ENCODE data around the gene SYS1.

The SYS1 gene

DNA sequence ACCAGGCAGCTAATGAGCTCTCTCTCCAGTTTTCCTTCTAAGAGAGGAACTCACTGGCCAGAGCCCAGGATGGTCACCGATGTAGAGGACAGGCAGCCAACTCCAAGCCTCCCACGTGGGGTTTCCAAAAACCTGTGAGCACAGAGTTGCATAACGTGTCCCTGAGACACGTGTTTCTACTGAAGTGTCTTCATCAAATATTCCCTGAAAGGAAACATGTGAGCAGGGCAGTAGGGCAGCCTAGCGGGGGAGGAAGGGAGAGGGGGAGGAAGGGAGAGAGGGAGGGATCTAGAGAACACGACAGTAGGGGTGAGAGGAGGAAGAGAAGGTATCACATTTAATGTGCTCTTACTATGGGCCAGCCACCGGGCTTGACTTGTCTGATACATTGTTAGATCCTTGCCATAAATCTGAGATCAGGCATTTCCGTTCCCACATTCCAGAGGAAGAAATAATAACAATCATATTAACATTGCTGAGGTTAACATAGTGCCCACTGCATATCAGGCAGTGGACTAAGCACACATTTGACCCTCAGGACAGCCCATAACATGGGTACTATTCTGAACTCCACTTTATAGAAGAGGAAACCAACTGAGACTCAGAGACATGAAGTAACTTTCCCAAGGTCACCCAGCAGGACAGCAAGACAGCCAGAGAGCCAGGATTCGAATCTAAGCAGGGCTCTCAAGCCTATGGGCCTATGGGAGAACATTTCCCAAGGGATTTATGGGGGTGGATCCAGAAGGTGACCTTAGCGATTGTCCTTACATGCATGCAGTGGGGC lies 4.5 kb upstream of the SYS1 start:
- no peak for FAIRE-seq

DNA sequence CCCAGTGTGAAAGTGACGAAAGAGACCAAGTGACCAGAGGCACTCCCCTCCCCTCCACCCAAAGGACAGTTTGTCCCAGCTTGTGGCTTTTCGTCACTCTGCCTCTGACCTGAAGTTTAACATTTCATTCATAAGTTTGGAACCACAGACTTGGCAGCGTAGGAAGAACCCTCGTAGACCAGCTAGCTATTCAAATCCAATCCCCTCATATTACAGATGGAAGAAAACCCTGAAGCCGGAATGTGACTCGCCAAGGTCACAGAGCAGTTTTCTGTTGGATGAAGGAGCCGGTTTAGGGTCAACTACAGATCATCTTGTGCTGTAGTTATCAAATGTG lies 3.9 kb upstream of the SYS1 start:
- no peak for FAIRE-seq

DNA sequence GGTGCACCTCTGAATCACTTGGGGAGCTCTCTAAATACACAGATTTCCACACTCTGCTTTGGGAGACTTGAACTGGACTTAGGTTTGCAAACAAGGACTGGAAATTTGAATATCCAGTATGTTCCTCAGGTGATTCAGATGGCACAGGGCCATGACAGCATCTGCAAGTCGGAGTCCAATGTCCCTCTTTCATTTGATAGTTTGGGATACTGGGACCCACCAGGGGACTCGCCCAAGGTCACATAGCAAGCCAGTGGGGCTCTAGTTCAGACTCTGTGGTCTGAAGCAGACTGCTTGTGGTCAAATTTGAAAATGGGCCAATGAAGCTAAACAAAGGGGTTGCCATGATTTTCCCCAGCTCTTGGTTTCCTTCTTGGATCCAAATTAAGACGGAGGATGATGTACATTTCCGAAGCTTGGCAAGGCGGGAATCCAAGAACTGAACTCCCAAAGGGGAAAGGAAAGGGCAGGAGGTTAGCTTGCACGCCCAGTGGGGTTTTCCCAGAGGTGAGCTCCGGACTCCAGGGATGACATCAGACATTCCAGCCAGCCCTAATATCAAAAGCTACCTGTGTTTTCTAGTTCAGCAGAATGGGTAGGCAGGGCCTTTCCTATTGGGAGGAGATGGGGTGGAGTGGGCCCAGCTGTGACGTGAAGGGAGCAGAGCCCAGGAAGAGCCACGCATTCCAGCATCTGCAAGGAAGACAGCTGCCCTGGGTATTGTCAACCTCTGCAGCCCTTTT lies 3.4 kb upstream of the SYS1 start:
- no peak for FAIRE-seq

DNA sequence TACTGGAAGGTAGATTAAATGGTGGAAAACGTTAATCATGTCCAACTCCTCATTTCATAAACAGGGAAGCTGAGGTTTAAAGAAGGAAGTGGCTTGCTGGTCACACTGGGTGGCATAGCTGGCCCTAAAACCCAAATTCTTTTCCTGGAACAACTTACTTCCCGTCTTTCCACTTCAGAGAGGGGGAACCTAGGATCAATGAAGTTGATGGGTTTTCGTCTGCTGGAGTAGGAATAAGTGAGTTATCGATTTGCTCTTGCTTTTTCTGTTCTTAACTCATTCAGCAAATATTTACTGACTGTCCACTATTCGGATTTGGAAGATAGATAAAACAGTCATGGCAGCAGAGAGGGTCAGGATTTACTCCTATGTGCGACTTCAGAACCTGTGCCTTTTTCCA lies 1.2 kb upstream of the SYS1 start:
- no peak for FAIRE-seq

DNA sequence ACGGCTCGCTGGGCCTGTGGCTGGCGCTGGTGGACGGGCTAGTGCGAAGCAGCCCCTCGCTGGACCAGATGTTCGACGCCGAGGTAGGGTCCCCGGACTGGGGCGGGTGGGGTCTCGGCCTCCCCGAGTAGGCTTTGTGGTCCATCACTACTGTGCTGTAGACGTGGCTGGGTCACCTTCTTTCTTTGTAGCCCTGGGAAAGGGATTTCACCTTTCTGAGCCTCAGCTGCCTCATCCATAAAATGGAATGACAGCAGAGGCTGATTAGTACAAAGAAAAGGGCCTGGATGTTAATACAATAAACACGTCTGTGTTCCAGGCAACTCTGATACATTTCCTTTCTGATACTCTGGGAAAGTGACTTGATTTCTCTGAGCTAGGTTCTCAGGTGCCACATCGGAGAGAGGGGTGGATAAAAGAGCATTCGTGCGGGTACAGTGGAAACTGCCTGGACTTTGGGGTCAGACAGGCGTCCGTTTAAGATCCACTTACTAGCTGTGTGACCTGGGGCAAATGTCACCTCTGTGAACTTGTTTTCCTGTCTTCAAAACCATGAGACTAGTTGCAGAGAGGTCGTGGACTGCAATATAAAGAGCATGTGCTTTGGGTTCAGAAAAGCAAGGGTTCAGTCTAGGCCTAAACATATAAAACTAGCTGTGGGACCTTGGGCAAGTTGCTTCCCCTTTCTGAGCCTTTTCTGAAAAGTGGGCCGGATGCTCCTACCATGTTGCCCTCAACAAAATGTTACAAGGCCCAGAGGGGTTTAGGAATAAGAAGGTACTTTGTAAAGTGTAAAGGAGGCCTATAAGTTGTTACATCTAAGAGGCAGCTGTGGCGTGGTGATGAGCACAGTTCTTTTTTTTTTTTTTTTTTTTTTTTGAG lies 896 bp downstream of the SYS1 start:
- FAIRE-seq, result no peak

DNA sequence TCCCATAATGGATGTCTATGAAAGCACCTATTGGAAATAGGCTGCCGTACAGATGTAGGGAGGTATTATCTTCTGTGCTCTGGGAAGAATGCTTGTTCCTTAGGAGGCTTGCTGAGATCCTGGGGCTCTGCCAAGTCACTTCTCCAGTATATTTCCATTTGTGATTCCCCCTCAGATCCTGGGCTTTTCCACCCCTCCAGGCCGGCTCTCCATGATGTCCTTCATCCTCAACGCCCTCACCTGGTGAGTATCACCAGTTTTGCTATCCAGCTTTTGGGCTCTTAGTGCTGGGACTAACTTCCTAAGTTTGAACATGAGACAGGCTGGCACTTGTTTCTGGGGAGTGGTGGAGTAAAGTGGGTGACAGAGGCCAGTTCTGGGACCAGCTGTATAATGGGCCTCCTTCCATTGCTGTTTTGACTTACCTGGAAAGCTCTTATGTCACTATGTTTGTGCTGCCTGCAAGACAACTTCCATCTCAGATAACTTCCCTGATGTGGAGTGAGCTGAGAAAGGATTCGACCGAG lies 2.6 kb downstream of the SYS1 start:
- no peak for FAIRE-seq

DNA sequence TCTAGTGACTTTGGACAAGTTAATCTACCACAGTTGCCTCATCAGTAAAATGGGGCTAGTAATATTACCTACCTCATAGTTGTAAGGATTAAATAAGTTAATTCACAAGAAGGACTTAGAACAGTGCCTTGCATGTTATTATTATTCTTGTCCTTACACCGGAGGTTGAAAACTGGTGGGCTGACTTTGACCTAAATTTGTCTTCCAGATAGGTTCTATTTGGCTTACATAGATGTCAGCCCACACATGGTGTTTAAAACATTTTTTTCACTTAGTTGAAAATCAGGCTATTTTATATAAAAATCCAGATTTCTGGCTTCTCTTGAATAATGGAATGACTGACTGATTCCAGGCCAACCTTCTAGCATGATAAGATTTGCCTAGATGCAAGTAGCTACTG lies 3.2 kb downstream of the SYS1 start:
- FAIRE-seq, result no peak

DNA sequence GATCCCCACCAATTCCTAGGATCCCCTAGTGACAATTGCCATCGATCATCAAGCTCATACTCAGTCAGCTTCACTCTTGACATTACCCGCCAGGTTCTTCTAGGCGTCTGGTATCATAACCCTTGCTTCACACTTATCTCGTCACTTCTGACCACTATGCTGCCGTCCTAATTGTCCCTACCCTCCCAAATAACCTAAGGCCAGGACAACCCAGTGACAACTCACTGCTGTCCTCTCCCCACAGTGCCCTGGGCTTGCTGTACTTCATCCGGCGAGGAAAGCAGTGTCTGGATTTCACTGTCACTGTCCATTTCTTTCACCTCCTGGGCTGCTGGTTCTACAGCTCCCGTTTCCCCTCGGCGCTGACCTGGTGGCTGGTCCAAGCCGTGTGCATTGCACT lies 3.7 kb downstream of the SYS1 start:
- no peak for FAIRE-seq

DNA sequence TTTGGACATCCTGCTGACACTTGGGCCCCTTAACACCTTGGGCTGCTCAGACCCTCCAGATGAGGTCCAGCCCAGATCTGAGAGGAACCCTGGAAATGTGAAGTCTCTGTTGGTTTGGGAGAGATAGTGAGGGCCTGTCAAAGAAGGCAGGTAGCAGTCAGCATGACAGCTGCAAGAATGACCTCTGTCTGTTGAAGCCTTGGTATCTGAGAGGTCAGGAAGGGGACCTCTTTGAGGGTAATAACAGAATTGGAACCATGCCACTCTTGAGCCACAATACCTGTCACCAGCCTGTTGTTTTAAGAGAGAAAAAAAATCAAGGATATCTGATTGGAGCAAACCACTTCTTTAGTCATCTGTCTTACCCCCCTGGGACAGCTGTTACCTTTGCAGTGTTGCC lies 4.2 kb downstream of the SYS1 start:
- no peak for FAIRE-seq

DNA sequence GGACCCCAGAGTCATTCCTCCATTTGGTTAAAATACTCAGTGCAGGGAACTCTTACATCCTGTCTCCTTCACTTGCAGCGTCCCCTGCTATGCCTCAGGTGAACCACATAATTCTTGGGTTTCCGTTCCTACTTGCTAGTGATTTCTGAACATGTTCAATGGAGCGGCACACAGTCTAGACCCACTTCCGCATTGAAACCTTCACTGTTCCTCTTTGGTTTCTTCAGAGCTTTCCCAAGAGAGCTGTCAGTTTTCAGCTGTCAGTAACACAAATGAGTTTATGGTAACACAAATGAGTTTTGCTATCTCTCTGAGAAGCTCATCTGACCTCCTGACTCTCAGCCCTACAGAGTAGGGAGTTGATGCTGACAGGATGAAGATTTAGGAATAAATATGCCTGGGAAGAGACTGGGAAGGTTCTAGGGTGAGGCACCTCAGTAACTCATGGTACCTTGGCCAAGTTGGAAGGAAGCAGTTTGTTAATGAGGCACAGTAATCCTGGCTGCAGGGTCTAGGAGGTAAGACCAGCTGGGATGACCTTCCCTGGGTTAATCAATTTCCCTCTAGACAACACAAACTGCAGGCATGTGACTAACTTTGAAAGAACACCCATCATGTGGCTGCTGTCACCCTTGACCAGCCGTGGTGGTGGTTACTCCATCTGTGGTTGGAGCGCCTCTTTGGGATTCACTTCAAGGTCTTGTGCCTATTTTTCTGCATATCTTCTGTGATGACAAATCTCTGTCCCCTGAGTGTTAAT lies 5.4 kb downstream of the SYS1 start:
- no peak for FAIRE-seq

DNA sequence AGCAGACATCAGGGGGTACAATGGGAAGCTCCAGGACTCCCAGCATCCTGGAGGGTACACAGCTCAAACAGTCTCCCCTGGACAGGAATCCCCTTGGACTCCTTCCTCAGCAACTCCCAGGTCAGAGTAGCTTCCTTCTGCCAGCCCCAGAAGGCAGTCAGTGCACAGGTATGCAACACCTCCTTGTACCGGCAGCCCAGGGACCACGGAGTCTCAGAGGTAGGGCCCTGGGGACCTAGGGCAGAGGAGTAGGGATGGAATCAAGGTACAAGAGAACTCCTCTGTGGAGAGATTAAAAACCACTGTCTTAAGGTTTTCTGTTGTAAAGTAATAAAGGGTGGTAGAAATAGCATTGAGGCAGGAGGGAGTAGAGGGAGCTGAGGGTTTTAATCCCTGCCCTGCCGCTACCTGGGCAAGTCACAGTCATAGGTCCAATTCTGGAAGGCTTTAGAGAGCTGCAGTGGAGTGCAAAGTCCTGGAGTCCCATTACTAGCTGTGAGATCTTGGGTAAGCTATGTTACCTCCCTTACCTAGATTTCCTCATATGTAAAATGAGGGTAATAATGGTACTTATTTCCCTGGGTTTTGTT lies 7.7 kb downstream of the SYS1 start:
- FAIRE-seq, result no peak

DNA sequence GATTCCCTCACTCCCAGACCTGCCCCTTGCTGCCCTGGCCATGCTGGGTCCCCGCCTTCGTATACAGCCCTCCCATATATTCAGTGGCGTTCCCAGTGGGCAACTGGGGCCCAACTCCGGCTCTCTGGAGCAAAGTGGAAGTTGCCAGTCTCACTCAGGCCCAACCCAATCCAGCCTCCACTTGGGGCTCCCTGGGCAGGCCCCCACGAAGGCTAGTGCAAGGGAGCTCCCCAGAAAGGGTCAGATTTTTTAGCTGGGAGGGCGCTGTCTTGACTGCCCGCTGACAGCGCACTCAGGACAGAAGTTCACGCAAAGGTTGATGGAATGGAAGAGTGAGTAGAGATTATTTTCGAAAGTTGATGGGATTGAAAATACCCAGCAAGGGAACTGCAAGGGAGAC lies 9.3 kb downstream of the SYS1 start:
- no peak for FAIRE-seq

DNA sequence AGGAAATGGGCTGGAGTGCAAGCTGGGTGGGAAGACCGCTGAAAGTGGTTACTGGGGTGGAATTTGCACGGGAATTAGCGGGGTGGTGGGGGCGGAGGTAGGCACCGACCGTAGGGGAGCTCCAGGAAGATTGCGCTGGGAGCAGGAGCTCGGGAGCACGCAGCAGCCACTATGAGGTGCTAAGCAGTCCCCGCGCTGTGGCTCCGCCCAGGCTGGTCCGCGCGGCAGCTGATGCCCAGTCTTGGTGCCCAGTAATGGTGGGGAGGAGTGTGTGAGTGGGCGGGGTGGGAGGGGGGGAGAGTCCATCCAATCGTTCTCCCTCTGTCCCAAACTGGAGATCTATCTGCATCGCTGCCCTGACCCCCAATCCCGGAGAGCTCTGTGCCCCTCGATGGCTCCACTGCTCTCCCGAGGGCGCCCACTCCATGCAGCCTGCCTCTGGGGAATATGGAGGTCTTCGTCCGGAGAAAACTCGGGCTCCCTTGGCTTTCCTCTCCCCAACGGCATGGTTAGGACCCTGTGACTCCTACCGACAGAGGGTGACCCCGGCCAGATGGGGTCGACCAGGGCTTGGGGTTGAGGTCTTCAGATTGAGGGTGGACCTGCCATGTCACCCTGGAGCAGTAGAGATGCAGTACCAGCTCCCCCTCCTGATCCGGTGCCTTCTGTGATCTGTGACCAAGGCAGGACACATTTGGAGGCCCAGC lies 9.8 kb downstream of the SYS1 start:
- FAIRE-seq, result no peak

DNA sequence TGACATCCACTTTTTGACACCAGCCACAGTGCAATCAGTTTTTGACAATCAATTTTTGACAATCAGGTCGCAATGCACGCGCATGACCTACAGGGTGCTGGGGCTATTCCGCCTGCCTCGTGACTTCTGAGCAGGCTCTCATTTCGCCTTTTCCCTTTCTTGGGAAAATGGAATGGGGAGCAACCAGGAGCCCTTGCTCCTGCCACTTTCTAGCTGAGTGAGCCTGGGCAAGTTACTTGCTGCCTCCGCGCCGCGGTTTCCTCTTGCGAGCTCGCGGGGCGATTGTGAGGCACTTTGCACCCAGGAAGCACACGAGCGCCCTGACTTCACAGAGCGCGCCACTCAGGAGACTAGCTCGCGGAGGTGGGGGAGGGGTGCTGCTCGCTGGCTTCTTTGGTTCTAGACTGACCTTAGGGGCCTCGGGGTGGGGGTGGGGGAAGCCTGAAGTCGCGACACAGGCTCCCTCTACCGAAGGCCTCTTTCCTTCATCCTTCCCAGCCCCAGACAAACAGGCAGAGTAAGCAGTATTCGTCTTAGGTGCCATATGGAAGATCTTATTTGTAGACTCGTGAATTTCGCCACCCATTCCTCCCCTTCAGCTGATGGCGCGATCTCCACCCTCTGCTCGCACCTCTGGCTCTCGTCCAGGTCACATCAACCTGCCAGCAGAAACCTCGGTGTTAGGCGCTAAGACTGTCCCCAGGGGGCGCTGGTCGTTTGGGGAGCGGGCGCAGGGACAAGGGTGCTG lies 10.6 kb downstream of the SYS1 start:
- no peak for FAIRE-seq

DNA sequence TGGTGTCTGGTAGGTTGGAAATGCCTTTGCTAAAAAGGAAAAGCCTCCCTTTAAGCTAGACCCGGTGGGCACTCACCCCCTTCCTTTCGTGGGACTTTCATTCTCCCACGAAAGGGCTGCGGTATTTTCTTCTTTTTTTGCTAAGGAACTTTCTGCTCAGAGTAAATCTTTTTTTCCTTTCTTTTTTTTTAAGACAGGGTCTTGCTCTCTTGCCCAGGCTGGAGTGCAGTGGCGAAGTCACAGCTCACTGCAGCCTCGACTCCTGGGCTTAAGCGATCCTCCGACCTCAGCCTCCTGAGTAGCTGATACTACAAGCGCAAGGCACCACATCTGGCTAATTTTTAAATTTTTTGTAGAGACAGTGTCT lies 11.1 kb downstream of the SYS1 start:
- no peak for FAIRE-seq

DNA sequence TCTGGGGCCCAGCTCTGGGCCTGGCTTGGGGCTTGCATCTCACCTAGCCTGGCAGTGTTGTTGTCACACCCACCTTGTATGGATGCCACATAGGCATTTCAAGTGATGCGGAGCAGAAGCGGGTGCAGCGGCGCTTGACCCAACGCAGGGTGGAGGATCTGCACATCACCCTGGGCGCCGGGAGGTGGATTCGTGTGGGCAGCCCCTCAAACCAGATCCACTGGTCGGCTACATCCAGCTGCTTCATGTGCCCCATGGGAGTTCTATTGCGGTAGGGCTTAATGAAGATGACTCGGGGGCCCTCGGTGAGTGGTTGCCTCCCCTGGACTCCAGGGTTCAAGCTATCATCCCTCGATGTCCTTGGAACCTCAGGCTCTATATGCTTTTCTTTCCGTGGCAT lies 12.0 kb downstream of the SYS1 start:
- FAIRE-seq, result no peak

DNA sequence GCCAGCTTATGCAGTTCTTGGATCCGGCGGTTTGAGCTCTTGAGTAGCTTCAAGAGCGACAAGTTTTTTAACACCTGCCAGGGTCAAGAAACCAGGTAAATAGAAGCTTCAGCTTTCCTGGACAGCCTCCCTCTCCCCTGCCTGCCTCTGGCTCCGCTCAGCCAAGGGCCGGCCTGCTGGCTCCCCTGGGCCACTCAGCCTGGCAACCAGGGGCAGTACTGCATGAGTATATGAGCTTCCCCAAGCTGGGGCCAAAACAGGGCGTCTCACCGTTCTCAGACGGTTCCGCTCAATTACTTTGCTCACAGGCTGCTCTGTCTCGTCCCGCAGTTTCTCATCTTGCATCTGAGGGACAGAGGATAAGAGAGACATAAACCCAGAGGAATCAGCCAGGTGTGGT lies 14.3 kb downstream of the SYS1 start:
- FAIRE-seq, result no peak

DNA sequence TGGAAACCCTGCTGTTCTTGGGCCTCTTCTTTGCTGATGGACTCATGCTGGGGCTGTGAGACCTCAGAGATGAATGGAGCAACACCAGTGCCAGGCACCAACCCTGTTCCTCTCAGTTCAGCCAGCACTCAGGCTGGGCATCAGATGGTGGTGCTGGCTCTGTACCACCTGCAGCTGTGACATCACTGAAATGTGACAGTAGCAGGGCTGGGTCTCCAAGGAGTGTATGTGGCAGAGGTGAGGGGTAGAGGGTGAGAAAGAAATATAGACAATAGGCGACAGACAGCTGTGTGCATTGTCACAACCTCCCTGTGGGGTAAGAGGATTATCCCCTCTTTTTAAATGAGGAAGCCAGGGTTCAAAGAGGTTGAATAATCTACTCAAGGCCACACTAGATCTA lies 15.2 kb downstream of the SYS1 start, which contains the start of gene TP53TG5:
Gene TP53TG5, minus strand, starts transcription at position 135 of the 400 bp plus-strand sequence. Its CDS starts 89 bp downstream, at position 46.
- FAIRE-seq, result no peak

DNA sequence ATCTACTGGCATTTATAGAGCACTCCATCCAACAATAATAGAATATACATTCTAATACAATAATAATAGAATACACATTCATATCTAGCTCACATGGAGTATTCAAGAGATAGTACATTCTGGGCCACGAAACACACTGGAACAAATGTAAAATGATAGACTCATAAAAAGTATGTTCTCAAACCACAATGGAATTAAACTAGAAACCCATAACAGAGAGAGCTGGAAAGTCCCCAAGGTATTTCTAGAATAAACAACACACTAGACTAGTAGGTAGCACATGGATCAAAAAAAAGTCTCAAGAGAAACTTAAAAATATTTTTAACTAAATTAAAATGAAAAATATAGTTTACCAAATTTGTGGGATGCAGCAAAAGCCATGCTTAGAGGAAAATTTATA lies 24.3 kb downstream of the SYS1 start:
- no peak for FAIRE-seq

DNA sequence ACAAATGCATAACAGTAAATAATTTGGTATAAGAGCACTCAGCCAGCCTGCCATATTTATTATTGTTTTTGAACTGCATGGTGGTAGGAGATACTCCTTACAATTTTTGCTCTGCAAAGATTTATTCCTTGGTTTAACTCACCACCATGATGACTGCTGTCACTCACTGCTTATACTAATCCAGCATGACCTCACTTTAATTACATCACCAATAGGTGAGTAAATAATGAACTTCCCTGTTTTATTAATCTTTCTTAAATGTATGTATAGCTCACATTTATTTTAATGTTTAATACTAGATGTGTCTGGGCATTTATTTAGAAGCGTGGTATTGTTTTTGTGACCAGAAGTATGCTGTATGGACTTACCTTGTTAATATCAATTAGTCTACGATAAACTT lies 28.0 kb downstream of the SYS1 start:
- FAIRE-seq, result no peak

DNA sequence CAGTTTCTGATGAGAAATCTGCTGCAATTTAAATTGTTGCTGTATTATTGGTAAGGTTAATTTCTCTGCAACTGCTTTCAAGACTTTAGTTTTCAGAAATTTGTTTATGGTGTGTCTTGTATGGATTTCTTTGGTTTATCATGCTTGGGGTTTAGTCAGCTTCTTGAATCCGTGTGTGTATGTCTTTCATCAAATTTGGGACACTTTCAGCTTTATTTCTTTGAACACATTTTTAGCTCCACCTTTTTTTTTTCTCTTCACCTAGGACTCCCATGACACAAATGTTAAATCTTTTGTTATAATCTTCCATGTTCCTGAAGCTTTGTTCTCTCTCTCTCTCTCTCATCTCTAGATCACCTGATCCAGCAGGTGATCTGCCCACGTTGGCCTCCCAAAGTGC lies 28.6 kb downstream of the SYS1 start:
- FAIRE-seq, result no peak

All from endometrium (tissue), 2 donors.